OCI-LY7 (cell line): ENCODE measurements around the gene PGP. TPM values are rescaled to one million over a fixed set of nuclear protein-coding genes. Genes with fewer than 3 reads are reported as not detected.

Source experiments
- BruUV-seq: library from RNA; stranded (reverse); fragments of 400-500 nt; replicated peaks from 2 replicates; lab custom pipeline; 2021; lab: Mats Ljungman, UMichigan
- CTCF ChIA-PET: fragments of 300-600 bp; sonication (Branson Sonifier 250); formaldehyde crosslinking; loops from one replicate; lab custom pipeline; 2022; ENCODE audit warnings: antibody characterized with exemption; ENCODE audit not compliant: unreplicated experiment; lab: Charles Lee
- POLR2A ChIA-PET: fragments of 300-600 bp; sonication (Branson Sonifier 250); formaldehyde crosslinking; loops from one replicate; lab custom pipeline; 2022; ENCODE audit warnings: antibody characterized with exemption; lab: Charles Lee
- DNase-seq: peaks from one replicate; pipeline ENCODE4 v3.0.0-alpha.2; 2015; ENCODE audit warnings: low spot score
- H2AFZ ChIP-seq: fragments of 200-600 bp; sonication (generic), shearing (Covaris generic); 2 replicates; pipeline ENCODE4 v1.6.1; 2014; ENCODE audit warnings: mild to moderate bottlenecking, antibody characterized with exemption, low read length, moderate library complexity
- H3K27ac ChIP-seq: fragments of 200-600 bp; sonication (generic); 2 replicates; pipeline ENCODE4 v1.5.1; 2014; ENCODE audit warnings: mixed run types, low read depth, mild to moderate bottlenecking, moderate library complexity, low read length, inconsistent platforms; ENCODE audit not compliant: poor library complexity, severe bottlenecking
- H3K36me3 ChIP-seq: fragments of 200-600 bp; sonication (generic); 2 replicates; pipeline ENCODE4 v1.6.1; 2014; ENCODE audit warnings: mild to moderate bottlenecking, antibody characterized with exemption, low read length, moderate library complexity, mixed read lengths; ENCODE audit not compliant: insufficient read depth
- H3K4me1 ChIP-seq: fragments of 200-600 bp; sonication (generic); 2 replicates; pipeline ENCODE4 v1.5.1; 2014; ENCODE audit warnings: mild to moderate bottlenecking, low read length; ENCODE audit not compliant: insufficient read depth, poor library complexity, severe bottlenecking
- H3K4me2 ChIP-seq: fragments of 200-600 bp; sonication (generic); 2 replicates; pipeline ENCODE4 v1.6.1; 2014; ENCODE audit warnings: mild to moderate bottlenecking, low read length
- H3K4me3 ChIP-seq: fragments of 200-600 bp; sonication (generic); 2 replicates; pipeline ENCODE4 v1.5.1; 2014; ENCODE audit warnings: mild to moderate bottlenecking, low read depth, low read length; ENCODE audit not compliant: poor library complexity, severe bottlenecking
- H3K79me2 ChIP-seq: fragments of 200-600 bp; sonication (generic); 2 replicates; pipeline ENCODE4 v1.6.1; 2016; ENCODE audit warnings: low read depth, mild to moderate bottlenecking, low read length, moderate library complexity, mixed read lengths; ENCODE audit not compliant: insufficient read depth
- H3K9me2 ChIP-seq: fragments of 200-600 bp; sonication (generic); 2 replicates; pipeline ENCODE4 v1.6.1; 2016; ENCODE audit warnings: mild to moderate bottlenecking, low read length, mixed read lengths; ENCODE audit not compliant: insufficient read depth
- H3K9me3 ChIP-seq: fragments of 200-600 bp; sonication (generic); 2 replicates; pipeline ENCODE4 v1.6.1; 2014; ENCODE audit warnings: mild to moderate bottlenecking, mixed run types, low read length, mixed read lengths
- H4K20me1 ChIP-seq: fragments of 200-600 bp; sonication (generic); 2 replicates; pipeline ENCODE4 v1.6.1; 2014; ENCODE audit warnings: mild to moderate bottlenecking, antibody characterized with exemption, low read length, moderate library complexity, mixed read lengths; ENCODE audit not compliant: insufficient read depth
- CTCF ChIP-seq: fragments of 200-600 bp; sonication (generic); conservative IDR thresholded peaks from 2 replicates; pipeline ENCODE4 v1.5.1; 2014; ENCODE audit warnings: mild to moderate bottlenecking, antibody characterized with exemption, low read length, moderate library complexity, mixed read lengths
- EZH2phosphoT487 ChIP-seq: fragments of 200-600 bp; sonication (generic); IDR thresholded peaks from 2 replicates; pipeline ENCODE4 v1.6.1; 2018; ENCODE audit warnings: low read depth, borderline replicate concordance, mild to moderate bottlenecking, mixed run types, antibody characterized with exemption, low read length, moderate library complexity, mixed read lengths
- intact Hi-C: fragments of 100-400 bp; cut with micrococcal nuclease; formaldehyde crosslinking; loops from one replicate; pipeline ENCODE4 v1.10.0; 2022; ENCODE audit not compliant: unreplicated experiment
- total RNA-seq, 2 experiments: library from RNA; depleted of rRNA in 1 of 2; stranded (reverse); fragments of >200 nt in 1 of 2; shearing (Covaris generic) in 1 of 2; gene quantifications; 2 replicates each; pipeline ENCODE4 v1.2.3, GENCODE V29; 2014 to 2022

The PGP gene
- total RNA-seq, 2 experiments from 2014 or later: 37.9 to 44.2 TPM

- H3K79me2 ChIP-seq: no peaks in the 10 kb centered on the region
- DNase-seq: no peak
- no peaks in the 10 kb centered on the region for H3K4me1 ChIP-seq
- H3K4me2 ChIP-seq: no peak overlapping the region
- H3K9me2 ChIP-seq: no peaks in the 10 kb centered on the region
- H3K9me3 ChIP-seq: no peaks in the 10 kb centered on the region
- ChIA-PET CTCF (no interaction called here), POLR2A (no interaction called here)
- no peak for TF ChIP-seq CTCF
- TF ChIP-seq EZH2phosphoT487: no peak
- no peak overlapping the region for H3K4me3 ChIP-seq
- intact Hi-C loops: no loop called here
- no peak overlapping the region for H3K27ac ChIP-seq
- no peaks in the 10 kb centered on the region for H4K20me1 ChIP-seq
- peaks cover 79% of the 10 kb centered on the region for H3K36me3 ChIP-seq
- no peak overlapping the region for H2AFZ ChIP-seq
- BruUV-seq: no TSS peak
Observed at GRCh38 chr16:2233872-2234812, 19.5 kb upstream of the PGP start.

GRCh38 chr16:2233046-2233775 is 18.6 kb upstream of the PGP start:
- POLR2A ChIA-PET: no interaction called here
- CTCF ChIA-PET: no interaction called here
- Histone ChIP-seq H3K4me2 (no peak overlapping the region), H3K9me3 (no peaks in the 10 kb centered on the region), H2AFZ (no peak overlapping the region), H3K4me1 (no peaks in the 10 kb centered on the region), H3K27ac (no peak overlapping the region), H4K20me1 (no peaks in the 10 kb centered on the region), H3K4me3 (no peak overlapping the region), H3K36me3 (peaks cover 79% of the 10 kb centered on the region), H3K79me2 (no peaks in the 10 kb centered on the region), H3K9me2 (no peaks in the 10 kb centered on the region)
- intact Hi-C loops: no loop called here
- no TSS peak for BruUV-seq
- TF ChIP-seq CTCF (no peak), EZH2phosphoT487 (no peak)
- no peak for DNase-seq
